SK-N-DZ (cell line): Measurements from ENCODE around the gene GOLT1B. TPM values are rescaled to one million over a fixed set of nuclear protein-coding genes. Genes with fewer than 3 reads are reported as not detected.
"Not testable (repeated sequence)": the region's sequence is repeated elsewhere in the genome, so short reads cannot be mapped to it uniquely, and the experiment has no call there.

Experiments used
- DNase-seq: peaks from one replicate; pipeline ENCODE4 v3.0.0-alpha.2; 2015; ENCODE audit warnings: low spot score
- polyA plus RNA-seq, 2 experiments: library from polyadenylated mRNA; depleted of rRNA; stranded (reverse); fragments of >200 nt; gene quantifications; 2 replicates each; pipeline ENCODE4 v1.2.3, GENCODE V29; 2014

Gene GOLT1B
- 54.1 and 56.6 TPM in 2 replicates for polyA plus RNA-seq (2014; cell fraction: cytosol; rRNA removed)
- polyA plus RNA-seq (2014; cell fraction: nucleus; rRNA removed), result 53.7 and 57.0 TPM in 2 replicates

GRCh38 chr12:21501258-21502163 lies at the start of gene GOLT1B, which contains the start of gene RECQL:
Gene GOLT1B (plus strand): TSS chr12:21501789. CDS start chr12:21501924, 135 bp downstream.
Gene RECQL (minus strand): TSS chr12:21501635. CDS start chr12:21499570, 2,065 bp downstream.
- DNase-seq, result peak; percentile 99

GRCh38 chr12:21453312-21453852 lies 48.2 kb upstream of the GOLT1B start:
- no peak for DNase-seq

DNA sequence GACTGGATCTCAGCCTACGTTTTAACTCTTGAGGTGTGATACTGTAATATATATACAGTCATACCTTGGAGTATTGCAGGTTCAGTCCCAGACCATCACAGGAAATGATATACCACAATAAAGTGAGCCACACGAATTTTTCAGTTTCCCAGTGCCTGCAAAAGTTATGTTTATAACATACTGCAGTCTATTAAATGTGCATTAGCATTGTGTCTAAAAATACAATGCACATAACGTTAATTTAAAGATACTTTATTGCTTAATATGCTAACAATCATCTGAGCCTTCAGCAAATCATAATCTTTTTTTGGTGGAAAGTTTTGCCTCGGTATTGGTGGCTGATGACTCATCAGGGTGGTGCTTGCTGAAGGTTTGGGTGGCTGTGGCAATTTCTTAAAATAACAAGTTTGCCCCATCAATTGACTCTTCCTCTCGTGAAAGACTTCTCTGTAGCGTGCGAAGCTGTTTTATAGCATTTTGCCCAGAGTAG lies 45.3 kb upstream of the GOLT1B start:
- no peak for DNase-seq

DNA sequence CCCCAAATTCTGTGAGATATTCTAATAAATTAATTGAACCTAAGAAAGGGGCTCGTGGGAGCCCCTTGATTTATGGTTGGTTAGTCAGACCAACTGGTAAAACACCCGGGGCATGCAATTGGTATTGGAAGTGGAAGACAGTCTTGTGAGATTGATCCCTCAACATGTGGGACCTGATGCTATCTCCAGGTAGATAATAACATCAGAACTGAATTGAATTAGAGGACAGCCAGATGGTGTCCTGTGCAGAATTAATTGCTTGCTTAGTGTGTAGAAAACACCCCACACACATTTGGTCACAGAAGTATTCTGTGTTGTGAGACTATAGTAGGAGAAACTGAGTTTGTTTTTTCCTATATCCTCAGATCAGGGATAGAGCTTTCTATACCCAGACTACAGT lies 42.1 kb upstream of the GOLT1B start:
- DNase-seq, result peak; percentile 94

GRCh38 chr12:21467334-21467733 lies 34.3 kb upstream of the GOLT1B start:
- DNase-seq, result not testable (repeated sequence)

GRCh38 chr12:21471294-21471693 lies 30.3 kb upstream of the GOLT1B start:
- DNase-seq, result no peak

DNA sequence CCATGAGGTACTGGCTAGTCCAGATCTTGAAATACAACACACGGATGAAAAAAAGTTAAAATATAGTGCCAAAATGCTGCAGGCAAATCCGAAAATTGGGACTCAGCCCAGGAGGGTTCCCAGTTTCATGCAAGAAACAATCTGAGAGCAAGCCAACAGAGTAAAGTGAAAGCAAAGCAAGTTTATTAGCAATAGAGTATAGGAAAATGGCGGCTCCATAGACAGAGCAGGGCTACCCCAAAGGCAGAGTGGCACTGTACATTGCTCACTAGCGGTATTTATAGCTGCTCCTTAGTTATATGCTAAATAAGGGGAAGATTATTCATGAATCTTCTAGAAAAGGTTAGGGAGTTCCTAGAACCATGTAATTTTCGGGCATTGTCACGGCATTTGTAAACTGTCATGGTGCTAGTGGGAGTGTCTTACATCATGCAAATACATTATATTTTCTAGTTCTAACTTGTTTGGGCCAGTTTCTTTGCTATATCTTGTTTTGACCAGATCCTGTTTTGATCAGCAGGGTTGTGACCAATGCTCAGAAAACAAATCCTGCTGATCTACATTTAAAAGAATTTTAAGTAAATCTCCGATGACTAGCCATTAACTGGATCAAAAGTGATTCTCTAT lies 29.3 kb upstream of the GOLT1B start:
- no peak for DNase-seq

GRCh38 chr12:21475552-21475951 lies 26.0 kb upstream of the GOLT1B start:
- DNase-seq, result no peak

GRCh38 chr12:21476949-21477348 lies 24.6 kb upstream of the GOLT1B start:
- DNase-seq, result no peak

DNA sequence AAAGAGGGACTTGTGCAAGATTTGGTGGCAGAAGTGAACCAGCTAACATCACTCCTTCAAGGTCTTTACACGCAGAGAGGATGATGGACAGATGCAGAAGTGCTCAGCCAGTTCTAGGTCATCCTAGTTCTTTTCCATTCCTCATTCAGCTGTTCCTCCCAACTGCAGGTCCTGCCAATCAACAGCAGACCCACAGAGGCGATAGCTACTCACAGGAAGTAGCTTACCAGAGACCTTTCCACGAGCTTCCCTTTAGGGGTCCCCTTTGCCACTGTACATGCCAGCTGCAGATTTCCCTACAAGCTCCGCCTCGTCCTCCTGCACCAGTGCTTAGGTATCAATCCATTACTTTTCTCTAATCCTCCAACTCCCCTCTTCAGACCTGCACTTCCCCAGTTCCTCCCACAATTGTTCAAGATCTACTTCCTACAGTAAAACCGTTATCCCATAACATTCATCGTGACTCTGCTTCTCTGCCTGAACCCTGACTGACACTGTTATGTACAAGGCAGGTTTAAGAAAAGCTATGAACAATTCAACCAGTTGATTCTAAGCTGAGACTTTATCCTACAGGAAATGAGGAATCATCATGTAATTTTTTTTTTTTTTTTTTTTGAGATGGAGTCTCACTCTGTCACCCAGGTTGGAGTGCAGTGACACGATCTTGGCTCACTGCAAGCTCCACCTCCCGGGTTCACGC lies 22.7 kb upstream of the GOLT1B start:
- no peak for DNase-seq

DNA sequence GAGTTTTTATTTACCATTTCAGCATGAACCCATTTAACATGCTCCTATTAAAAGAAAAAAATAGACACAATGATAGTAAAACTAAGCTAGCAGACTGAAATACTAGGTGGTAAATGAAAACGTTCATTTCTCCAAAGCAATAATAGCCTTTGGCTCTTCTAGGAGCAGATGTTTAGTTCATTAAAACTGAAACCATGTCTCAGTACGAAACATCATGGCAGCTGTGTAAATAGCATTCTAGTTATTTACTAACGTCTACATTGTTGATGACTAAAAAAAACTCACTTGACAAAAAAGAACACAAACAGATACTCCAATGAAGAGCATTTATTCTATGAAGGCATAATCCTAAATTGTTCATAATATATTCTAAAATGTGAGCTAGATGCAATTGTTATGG lies 18.1 kb upstream of the GOLT1B start:
- no peak for DNase-seq

DNA sequence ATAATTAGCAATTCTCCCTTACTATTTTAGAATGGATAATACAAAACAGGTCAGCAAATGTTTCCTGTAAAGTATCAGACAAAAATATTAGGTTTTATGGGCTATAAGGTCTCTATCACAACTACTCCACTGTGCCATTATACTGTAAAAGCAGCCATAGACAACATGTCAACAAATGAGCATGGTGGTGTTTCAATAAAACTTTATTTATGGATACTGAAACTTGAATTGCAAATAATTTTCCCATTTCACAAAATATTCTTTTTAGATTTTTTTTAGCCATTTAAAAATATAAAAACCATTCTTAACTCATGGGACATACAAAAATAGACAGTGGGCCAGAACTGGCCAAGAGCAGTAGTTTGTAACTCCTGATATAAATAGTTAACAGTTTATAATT lies 15.6 kb upstream of the GOLT1B start:
- no peak for DNase-seq

DNA sequence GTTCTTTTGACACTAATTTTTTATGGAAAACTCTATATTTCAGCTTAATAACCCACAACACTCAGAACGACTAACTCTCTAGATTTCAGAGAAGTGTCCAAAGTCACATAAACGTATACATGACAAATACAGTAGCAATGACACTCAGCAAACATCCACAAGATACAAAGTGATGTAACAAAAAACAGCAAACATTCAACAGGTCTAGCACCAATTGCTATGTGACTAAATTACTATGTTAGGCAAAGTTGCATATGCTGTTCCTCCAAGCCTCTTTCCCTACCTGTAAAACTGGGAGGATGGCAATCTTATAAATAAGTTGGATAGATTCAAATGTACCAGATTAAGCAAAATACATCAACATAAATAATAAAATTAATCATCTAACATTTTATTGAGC lies 1.8 kb upstream of the GOLT1B start:
- DNase-seq, result no peak

GRCh38 chr12:21500786-21501257 lies 767 bp upstream of the GOLT1B start:
- no peak for DNase-seq

DNA sequence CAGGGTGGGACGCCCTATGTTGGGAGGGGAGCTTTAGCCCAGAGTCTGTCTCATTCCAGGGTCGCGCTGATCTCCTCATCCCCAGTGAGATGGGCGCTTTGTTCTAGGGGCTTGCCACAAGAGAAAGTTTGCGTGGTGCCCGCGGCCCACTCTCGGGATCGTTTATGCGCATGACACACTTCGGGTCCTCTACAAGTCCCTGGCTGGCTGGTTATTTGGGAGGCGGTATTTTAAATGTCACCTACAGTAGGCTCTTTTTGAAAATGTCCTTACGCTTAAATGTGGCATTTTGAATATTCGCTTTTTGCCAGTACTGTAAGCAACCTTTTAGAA lies 541 bp downstream of the GOLT1B start:
- no peak for DNase-seq

- DNase-seq, result no peak
Measured at GRCh38 chr12:21502872-21503271, 1.3 kb downstream of the GOLT1B start.

- DNase-seq, result no peak
Measured at GRCh38 chr12:21505888-21506287, 4.3 kb downstream of the GOLT1B start.

- no peak for DNase-seq
Measured at GRCh38 chr12:21507849-21508248, 6.3 kb downstream of the GOLT1B start.

DNA sequence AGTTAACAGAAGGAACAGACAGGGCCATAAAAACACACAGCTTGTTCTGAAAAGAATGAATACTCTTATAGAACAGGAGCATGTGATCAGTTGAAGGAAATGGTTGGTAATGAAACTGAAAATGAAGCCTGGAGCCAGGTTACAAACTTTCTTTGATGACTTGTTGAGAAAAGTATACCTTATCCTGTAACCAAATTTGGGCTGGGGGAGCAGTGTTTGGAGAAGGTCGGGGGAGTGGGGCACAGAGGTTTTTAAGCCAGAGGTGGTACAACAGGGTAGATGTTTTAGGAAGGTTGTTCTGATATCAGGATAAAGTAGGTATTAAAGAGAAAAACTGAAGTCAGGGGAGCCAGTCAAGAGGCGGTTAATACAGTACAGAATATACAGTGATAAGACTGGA lies 8.2 kb downstream of the GOLT1B start:
- no peak for DNase-seq

- no peak for DNase-seq
Measured at GRCh38 chr12:21516281-21516680, 14.7 kb downstream of the GOLT1B start.

GRCh38 chr12:21518451-21518850 lies 16.9 kb downstream of the GOLT1B start:
- no peak for DNase-seq

DNA sequence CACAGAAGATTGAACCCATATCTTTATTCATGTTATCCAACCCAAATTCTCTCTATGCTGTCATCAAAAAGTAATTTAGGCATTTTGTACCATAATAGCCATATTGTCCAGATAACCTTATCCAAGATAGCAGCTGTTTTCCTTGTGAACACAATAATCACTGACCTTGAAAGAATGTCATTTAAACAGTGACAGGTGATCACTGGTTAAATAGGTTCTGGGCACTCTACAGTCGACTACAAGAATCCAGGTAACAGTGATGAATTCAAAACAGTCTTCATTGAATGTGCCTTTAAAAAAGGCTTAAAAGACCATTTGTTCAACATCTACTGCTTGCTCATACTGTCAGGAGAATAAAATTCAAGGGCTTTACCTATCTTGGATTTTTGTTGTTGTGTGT lies 20.0 kb downstream of the GOLT1B start:
- DNase-seq, result no peak
